GM08714 (cell line): Measurements from ENCODE around the gene ITGB4.
A peak's percentile ranks its signal among the peaks of the same experiment; 100 is the strongest.

Experiments used
- H3K4me3 ChIP-seq: fragments of 200-500 bp; sonication (Bioruptor generic); 2 replicates; pipeline ENCODE4 v1.5.1; 2014; ENCODE audit warnings: mild to moderate bottlenecking, low read length, inconsistent platforms
- ZNF274 ChIP-seq: IDR thresholded peaks from 2 replicates; pipeline ENCODE4 v1.6.1; 2012; ENCODE audit warnings: mild to moderate bottlenecking, low read depth, low read length

ITGB4 gene

DNA sequence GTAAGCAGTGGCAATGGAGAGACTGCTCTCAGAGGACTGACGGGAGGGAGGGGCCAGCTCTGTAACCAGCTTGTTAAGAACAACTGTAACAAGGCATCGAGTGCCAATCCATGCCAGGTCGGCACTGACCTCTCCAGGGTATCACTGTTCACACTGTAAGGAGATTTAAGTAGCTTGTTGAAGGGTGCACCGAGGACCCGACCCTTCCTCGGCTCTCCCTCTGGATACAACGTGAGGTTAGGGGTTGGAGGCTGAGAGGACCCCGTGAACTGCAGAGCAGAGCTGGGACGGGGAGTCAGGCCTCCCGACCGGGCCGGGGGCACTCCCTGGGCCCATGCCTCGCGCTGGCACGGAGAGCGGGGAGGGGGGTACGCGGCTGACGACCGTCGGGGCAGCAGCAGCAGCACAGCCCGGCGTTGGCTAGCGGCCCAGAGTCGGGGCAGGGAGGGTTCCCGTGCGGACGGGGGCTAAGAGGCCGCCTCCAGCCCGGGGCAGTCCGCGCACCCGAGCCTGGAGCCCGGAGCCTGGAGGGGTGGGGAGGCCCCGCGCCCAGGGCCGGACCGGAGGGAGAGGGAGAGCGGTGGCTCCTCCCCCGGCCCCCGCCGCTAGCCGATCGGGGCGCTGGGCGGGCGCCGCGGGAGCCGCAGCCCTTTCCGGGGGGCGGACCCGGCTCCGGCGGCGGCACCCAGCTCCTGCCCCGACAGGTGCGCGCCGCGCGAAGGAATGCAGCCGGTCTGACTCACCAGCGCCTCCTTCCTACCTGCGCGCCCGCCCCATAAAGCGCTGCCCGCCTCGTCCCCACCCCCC lies at the start of gene ITGB4:
Gene ITGB4 (plus strand): TSS at position 804 of the 807 bp plus-strand sequence. CDS start 3,245 bp downstream, outside the sequence.
- TF ChIP-seq ZNF274: no peak
- H3K4me3 ChIP-seq: peak within 1 kb of the TSS; percentile 6; the same call in 1 of the 2 replicates

DNA sequence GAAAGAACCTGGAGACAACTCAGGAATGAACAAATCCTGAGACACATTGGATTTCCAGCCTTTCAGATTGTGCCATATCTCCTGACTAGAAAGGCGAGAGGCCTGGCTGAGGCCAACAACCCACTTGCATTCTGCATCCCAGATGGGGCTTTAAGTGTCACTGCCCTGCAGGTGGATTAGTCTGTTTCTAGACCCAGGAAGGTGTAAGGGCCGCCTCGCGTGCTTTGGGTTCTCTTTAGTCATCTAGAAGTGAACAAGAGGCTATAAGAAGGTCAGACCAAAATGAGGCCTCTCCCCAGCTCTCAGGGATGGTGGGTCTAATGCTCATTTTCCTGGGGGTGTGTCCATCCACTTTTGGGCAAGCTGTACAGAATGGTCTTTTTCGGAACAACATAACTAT lies 49.2 kb upstream of the ITGB4 start:
- H3K4me3 ChIP-seq: no peak overlapping the region
- no peak for TF ChIP-seq ZNF274

DNA sequence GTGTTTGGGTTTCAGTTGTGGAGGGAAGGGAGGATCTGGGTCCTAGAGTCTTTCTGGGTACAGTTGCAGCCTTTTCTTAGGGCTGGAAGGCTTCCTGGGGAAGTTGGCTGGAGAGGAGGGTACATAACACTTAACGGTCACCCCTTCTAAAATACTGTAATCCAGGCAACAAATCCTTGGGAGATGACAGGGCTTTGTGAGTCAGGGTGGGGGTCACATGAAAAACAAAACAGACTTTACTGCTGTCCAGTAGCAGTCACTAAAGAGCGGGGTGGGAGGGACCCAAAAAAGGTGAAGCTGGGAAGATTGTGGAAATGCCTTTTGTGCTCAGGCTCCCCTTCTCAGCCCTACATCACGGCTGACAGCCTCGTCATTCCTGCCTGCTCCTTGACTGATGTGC lies 47.8 kb upstream of the ITGB4 start:
- TF ChIP-seq ZNF274: no peak
- H3K4me3 ChIP-seq: no peak overlapping the region

- TF ChIP-seq ZNF274: no peak
- H3K4me3 ChIP-seq: no peak overlapping the region
These were observed 44.8 kb upstream of the ITGB4 start for GRCh38 chr17:75676461-75676860.

DNA sequence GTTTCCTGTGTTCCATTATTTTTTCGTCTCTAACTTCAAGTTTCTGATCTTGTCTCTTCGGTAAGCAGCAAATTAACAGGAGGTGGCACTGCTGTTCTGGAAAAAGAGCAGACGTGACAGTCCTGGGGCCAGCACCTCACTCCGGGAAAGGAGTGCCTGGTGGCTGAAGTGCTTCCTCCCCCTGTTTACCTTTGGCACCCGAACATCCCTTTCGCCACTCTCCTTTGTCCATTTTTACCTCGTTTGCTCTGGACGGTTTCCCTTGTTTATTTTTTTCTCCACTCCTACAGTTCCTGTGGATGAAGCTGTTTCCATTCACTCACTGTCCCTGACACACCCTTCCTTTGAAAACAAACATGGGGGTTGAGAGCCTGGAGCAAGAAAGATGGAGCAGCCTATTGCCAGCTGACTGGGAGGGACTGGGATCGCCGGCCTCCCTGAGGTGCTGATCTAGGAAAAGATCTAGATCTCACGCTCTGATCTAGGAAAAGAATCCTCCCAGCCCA lies 41.5 kb upstream of the ITGB4 start:
- no peak overlapping the region for H3K4me3 ChIP-seq

DNA sequence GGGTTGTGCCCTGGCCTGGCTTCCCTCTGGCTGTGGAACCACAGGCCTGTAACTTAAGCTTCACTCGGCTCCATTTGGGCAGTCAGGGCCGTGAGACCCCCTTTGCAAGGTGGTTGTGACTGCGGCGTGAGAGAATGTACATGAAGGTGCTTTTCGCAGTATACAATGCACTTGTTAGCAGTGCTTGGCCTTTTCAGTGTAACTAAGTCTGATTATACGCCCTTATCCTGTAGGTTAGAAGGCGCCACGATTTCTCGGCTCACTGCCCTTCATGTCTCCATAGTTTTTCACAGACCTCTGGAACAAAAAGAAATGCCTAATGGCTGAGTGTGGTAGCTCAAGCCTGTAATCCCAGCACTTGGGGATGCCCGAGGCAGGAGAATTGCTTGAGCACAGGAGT lies 40.8 kb upstream of the ITGB4 start:
- TF ChIP-seq ZNF274: no peak
- no peak overlapping the region for H3K4me3 ChIP-seq

More for the DNA sequence above, 41.5 kb upstream of the ITGB4 start:
- no peak for TF ChIP-seq ZNF274

DNA sequence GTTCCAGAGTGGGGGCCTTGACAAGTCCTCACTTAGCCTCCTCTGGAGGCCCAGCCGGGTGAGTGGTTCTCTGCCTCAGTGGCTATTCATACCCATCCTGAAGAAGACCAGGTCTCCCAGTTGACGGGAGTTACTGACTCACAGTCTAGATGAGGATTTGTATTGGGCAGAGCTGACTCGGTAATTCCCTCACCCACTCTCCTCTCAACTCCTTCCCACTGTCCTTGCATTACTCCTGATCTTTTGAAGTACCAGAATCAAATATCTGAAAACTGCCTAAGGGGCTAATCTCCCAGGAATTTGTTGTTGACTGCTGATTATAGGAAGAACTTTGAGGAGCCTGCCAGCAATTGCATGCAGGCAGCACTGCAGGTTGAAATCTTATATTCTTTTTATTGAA lies 40.0 kb upstream of the ITGB4 start:
- TF ChIP-seq ZNF274: no peak
- H3K4me3 ChIP-seq: no peak overlapping the region

DNA sequence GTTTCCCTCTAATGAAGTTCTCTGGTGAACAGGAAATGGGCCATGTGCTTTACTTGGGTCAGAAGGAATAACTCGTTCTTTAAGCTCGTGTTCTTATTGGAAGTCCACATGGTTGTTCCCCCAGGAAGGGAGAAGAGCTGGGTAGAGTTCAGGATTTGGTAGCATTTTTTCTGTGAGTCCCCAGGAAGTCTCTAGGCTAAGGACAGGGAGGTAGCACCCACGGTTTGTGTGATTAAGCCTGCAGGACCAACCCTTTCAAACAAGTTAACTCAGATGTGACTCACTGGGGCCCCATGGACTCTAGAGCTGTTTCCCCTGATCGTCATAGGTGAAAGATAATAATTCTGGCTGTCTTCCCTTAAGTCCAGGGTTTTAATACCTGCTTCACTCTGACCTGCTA lies 37.7 kb upstream of the ITGB4 start:
- no peak for TF ChIP-seq ZNF274
- no peak overlapping the region for H3K4me3 ChIP-seq

- no peak overlapping the region for H3K4me3 ChIP-seq
- TF ChIP-seq ZNF274: no peak
These were observed 37.0 kb upstream of the ITGB4 start for GRCh38 chr17:75684249-75684648.

GRCh38 chr17:75684924-75685323 lies 36.3 kb upstream of the ITGB4 start:
- TF ChIP-seq ZNF274: no peak
- H3K4me3 ChIP-seq: no peak overlapping the region

DNA sequence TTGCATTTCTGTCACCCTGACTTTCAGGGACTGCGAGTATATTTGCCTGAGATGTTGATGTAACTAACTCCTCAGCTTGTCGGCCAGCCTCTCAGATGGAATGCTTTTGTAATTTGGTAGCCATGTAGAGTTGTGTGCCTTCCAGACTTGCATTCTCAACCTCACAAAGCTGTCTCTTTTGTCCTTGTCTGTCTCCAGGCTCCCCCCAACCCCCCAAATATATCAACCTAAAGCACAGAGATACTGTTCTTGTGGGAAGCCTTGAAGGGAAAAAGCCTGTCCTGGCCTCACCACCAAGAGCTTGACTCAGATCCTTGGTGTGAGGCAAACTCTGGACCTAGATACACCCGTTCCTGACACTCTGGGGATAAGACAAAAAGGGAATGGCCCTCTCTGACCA lies 35.8 kb upstream of the ITGB4 start:
- TF ChIP-seq ZNF274: no peak
- H3K4me3 ChIP-seq: no peak overlapping the region

DNA sequence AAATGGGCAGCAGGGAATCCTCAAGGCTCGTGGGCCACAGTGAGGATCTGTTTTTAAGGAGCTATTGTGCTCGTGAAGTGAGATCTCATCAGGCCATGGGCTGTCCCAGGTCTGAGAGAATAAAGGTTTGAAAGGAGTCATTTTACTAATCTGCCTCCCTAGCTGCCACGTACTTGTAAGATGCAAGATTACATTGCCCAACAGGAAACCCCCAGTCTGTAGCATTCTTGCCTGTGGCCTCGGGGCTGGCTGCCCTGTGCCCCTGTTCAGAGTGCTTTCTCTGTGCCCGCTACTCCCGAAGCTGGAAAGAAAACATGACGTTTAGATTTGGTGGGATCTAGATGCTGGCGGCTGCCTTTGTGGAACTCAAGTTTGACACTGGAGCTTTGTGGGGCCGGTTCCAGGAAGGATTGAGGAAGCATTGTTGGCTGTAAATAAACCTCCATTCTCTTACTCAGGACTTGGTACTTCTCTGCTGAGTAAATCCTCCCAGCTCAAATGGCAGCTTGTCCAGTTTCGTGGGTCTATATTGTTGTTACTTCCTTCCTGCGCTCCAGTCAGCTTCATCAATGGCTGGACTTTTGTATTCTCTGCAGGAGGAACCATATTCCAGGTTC lies 32.9 kb upstream of the ITGB4 start:
- no peak overlapping the region for H3K4me3 ChIP-seq
- TF ChIP-seq ZNF274: no peak

GRCh38 chr17:75689441-75689873 lies 31.8 kb upstream of the ITGB4 start:
- TF ChIP-seq ZNF274: no peak
- no peak overlapping the region; the same call in 1 of the 2 replicates for H3K4me3 ChIP-seq

DNA sequence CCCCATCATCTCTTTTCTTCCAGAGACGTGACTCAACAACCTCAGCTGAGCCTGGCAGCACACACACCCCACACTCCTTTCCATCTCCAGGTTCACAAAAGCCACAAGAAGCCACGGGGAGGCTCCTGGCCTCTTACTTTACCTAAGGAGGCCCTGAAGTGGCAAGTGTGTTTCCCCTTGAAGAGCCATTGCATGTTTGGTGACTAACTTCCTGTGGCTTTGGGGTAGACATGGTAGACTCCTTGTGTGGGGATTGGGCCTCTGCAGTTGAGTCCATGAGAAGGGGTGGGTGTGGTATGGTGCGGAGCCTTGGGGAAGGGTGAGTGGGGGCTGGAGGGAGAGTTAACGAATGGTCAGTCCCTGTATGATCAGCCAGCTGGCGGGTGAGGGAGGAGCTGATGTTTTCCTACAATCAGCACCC lies 29.9 kb upstream of the ITGB4 start:
- H3K4me3 ChIP-seq: no peak overlapping the region
- TF ChIP-seq ZNF274: no peak
